ENCODE results near the gene DYRK1A.

DNA sequence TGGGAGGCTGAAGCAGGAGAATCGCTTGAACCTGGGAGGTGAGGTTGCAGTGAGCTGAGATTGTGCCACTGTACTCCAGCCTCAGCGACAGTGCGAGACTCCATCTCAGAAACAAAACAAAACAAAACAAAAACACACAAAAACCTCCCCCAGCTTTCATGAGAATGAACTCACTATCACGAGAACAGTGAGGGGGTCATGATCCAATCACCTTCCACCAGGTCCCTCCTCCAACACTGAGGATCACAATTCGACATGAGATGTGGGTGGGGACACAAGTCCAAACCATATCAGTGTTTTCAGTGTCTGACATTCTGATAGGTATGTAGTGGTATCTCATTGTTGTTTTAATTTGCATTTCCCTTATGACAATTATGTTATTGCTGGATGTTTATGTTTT is 31.5 kb upstream of the DYRK1A start:
- TF ChIP-seq SMC3 (conservative IDR thresholded peaks at IDR 0.05; ENCODE audit: poor library complexity) (no peak), EZH2 (IDR thresholded peaks at IDR 0.05; ENCODE audit: borderline replicate concordance, insufficient read depth, low read length, poor library complexity, severe bottlenecking) (no peak), EP300 (conservative IDR thresholded peaks at IDR 0.05; ENCODE audit: poor library complexity, severe bottlenecking) (no peak), POLR2AphosphoS5 (IDR thresholded peaks at IDR 0.05) (no peak), MXI1 (conservative IDR thresholded peaks at IDR 0.05; ENCODE audit: poor library complexity, severe bottlenecking) (no peak), TAF1 (IDR thresholded peaks at IDR 0.05; ENCODE audit: low read depth) (no peak)
- TF ChIP-seq, protein P1, sequence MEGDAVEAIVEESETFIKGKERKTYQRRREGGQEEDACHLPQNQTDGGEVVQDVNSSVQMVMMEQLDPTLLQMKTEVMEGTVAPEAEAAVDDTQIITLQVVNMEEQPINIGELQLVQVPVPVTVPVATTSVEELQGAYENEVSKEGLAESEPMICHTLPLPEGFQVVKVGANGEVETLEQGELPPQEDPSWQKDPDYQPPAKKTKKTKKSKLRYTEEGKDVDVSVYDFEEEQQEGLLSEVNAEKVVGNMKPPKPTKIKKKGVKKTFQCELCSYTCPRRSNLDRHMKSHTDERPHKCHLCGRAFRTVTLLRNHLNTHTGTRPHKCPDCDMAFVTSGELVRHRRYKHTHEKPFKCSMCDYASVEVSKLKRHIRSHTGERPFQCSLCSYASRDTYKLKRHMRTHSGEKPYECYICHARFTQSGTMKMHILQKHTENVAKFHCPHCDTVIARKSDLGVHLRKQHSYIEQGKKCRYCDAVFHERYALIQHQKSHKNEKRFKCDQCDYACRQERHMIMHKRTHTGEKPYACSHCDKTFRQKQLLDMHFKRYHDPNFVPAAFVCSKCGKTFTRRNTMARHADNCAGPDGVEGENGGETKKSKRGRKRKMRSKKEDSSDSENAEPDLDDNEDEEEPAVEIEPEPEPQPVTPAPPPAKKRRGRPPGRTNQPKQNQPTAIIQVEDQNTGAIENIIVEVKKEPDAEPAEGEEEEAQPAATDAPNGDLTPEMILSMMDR (IDR thresholded peaks at IDR 0.05; ENCODE audit: poor library complexity, severe bottlenecking): no peak
- TF ChIP-seq, protein P2, sequence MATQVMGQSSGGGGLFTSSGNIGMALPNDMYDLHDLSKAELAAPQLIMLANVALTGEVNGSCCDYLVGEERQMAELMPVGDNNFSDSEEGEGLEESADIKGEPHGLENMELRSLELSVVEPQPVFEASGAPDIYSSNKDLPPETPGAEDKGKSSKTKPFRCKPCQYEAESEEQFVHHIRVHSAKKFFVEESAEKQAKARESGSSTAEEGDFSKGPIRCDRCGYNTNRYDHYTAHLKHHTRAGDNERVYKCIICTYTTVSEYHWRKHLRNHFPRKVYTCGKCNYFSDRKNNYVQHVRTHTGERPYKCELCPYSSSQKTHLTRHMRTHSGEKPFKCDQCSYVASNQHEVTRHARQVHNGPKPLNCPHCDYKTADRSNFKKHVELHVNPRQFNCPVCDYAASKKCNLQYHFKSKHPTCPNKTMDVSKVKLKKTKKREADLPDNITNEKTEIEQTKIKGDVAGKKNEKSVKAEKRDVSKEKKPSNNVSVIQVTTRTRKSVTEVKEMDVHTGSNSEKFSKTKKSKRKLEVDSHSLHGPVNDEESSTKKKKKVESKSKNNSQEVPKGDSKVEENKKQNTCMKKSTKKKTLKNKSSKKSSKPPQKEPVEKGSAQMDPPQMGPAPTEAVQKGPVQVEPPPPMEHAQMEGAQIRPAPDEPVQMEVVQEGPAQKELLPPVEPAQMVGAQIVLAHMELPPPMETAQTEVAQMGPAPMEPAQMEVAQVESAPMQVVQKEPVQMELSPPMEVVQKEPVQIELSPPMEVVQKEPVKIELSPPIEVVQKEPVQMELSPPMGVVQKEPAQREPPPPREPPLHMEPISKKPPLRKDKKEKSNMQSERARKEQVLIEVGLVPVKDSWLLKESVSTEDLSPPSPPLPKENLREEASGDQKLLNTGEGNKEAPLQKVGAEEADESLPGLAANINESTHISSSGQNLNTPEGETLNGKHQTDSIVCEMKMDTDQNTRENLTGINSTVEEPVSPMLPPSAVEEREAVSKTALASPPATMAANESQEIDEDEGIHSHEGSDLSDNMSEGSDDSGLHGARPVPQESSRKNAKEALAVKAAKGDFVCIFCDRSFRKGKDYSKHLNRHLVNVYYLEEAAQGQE (IDR thresholded peaks at IDR 0.05; ENCODE audit: borderline replicate concordance): no peak
